ENCODE results near the gene SSBP2. TPM values are rescaled to one million over a fixed set of nuclear protein-coding genes. Genes with fewer than 3 reads are reported as not detected.
A peak's percentile ranks its signal among the peaks of the same experiment; 100 is the strongest.

SSBP2 gene
- total RNA-seq, 1 donor from 2014 or later = 149 TPM

GRCh38 chr5:81393783-81394718 is 356.8 kb downstream of the SSBP2 start, which contains the start of gene ACOT12:
ACOT12 (minus strand) TSS chr5:81394134; CDS start chr5:81394114, 20 bp downstream.
- H3K4me3 Mint-ChIP-seq (ENCODE audit: unreplicated experiment) = peak within 1 kb of the TSS; percentile 82
- H3K27me3 Mint-ChIP-seq (ENCODE audit: unreplicated experiment) = peaks cover 8% of the 10 kb centered on the region
- H3K27ac Mint-ChIP-seq (ENCODE audit: unreplicated experiment) = no peak within 1 kb of the TSS
- peak; percentile 35 for DNase-seq (ENCODE audit: low spot score)
- TF ChIP-seq CTCF (IDR thresholded peaks at IDR 0.05; ENCODE audit: unreplicated experiment) = no peak
- H3K4me1 Mint-ChIP-seq (ENCODE audit: unreplicated experiment) = peaks cover 9% of the 10 kb centered on the region
- H3K9me3 Mint-ChIP-seq (ENCODE audit: unreplicated experiment) = no peaks in the 10 kb centered on the region
- H3K36me3 Mint-ChIP-seq (ENCODE audit: low read depth, unreplicated experiment) = no peaks in the 10 kb centered on the region

- Mint-ChIP-seq H3K4me1 (ENCODE audit: unreplicated experiment) (peaks cover 5% of the 10 kb centered on the region), H3K4me3 (ENCODE audit: unreplicated experiment) (peak overlapping the region; percentile 82), H3K27ac (ENCODE audit: unreplicated experiment) (no peak overlapping the region), H3K27me3 (ENCODE audit: unreplicated experiment) (peaks cover 8% of the 10 kb centered on the region), H3K36me3 (ENCODE audit: low read depth, unreplicated experiment) (no peaks in the 10 kb centered on the region), H3K9me3 (ENCODE audit: unreplicated experiment) (no peaks in the 10 kb centered on the region)
- DNase-seq (ENCODE audit: low spot score) = no peak
- no peak for TF ChIP-seq CTCF (IDR thresholded peaks at IDR 0.05; ENCODE audit: unreplicated experiment)
Observed at GRCh38 chr5:81393430-81393782, 357.5 kb downstream of the SSBP2 start.

GRCh38 chr5:81389025-81389424 is 361.9 kb downstream of the SSBP2 start:
- no peaks in the 10 kb centered on the region for H3K4me1 Mint-ChIP-seq (ENCODE audit: unreplicated experiment)
- peaks cover 4% of the 10 kb centered on the region for H3K27me3 Mint-ChIP-seq (ENCODE audit: unreplicated experiment)
- DNase-seq (ENCODE audit: low spot score) = no peak
- TF ChIP-seq CTCF (IDR thresholded peaks at IDR 0.05; ENCODE audit: unreplicated experiment) = no peak
- H3K36me3 Mint-ChIP-seq (ENCODE audit: low read depth, unreplicated experiment) = no peaks in the 10 kb centered on the region
- no peaks in the 10 kb centered on the region for H3K9me3 Mint-ChIP-seq (ENCODE audit: unreplicated experiment)
- H3K4me3 Mint-ChIP-seq (ENCODE audit: unreplicated experiment) = no peak overlapping the region
- no peak overlapping the region for H3K27ac Mint-ChIP-seq (ENCODE audit: unreplicated experiment)

GRCh38 chr5:81388169-81388568 is 362.7 kb downstream of the SSBP2 start:
- Mint-ChIP-seq H3K9me3 (ENCODE audit: unreplicated experiment) (no peaks in the 10 kb centered on the region), H3K36me3 (ENCODE audit: low read depth, unreplicated experiment) (no peaks in the 10 kb centered on the region), H3K4me1 (ENCODE audit: unreplicated experiment) (no peaks in the 10 kb centered on the region), H3K27me3 (ENCODE audit: unreplicated experiment) (peaks cover 4% of the 10 kb centered on the region), H3K27ac (ENCODE audit: unreplicated experiment) (no peak overlapping the region), H3K4me3 (ENCODE audit: unreplicated experiment) (no peak overlapping the region)
- DNase-seq (ENCODE audit: low spot score) = no peak
- TF ChIP-seq CTCF (IDR thresholded peaks at IDR 0.05; ENCODE audit: unreplicated experiment) = no peak

GRCh38 chr5:81383867-81384266 is 367.0 kb downstream of the SSBP2 start:
- DNase-seq (ENCODE audit: low spot score) = no peak
- TF ChIP-seq CTCF (IDR thresholded peaks at IDR 0.05; ENCODE audit: unreplicated experiment) = no peak
- Mint-ChIP-seq H3K4me1 (ENCODE audit: unreplicated experiment) (no peaks in the 10 kb centered on the region), H3K36me3 (ENCODE audit: low read depth, unreplicated experiment) (no peaks in the 10 kb centered on the region), H3K4me3 (ENCODE audit: unreplicated experiment) (no peak overlapping the region), H3K27me3 (ENCODE audit: unreplicated experiment) (no peaks in the 10 kb centered on the region), H3K27ac (ENCODE audit: unreplicated experiment) (no peak overlapping the region), H3K9me3 (ENCODE audit: unreplicated experiment) (no peaks in the 10 kb centered on the region)

Data from endothelial cell (in vitro differentiated cells).